Spinal cord (tissue), 10 donors: ENCODE results near the gene FHOD3. TPM values are rescaled to one million over a fixed set of nuclear protein-coding genes. Genes with fewer than 3 reads are reported as not detected.

Source experiments
- DNase-seq, 6 donors: peaks; one replicate each; pipeline versions ENCODE4 v3.0.0 to v3.0.0-alpha.2; 2013 to 2015; ENCODE audit warnings: low spot score in 6 of 6, low read depth in 4 of 6
- H3K27ac ChIP-seq: one replicate; pipeline ENCODE4 v1.5.1; 2013; ENCODE audit warnings: low read depth, low read length, control low read depth
- H3K27me3 ChIP-seq: one replicate; pipeline ENCODE4 v1.6.1; 2013; ENCODE audit warnings: low read length; ENCODE audit not compliant: control insufficient read depth, insufficient read depth
- H3K36me3 ChIP-seq: one replicate; pipeline ENCODE4 v1.6.1; 2013; ENCODE audit warnings: low read length; ENCODE audit not compliant: control insufficient read depth, insufficient read depth
- H3K4me1 ChIP-seq: one replicate; pipeline ENCODE4 v1.6.1; 2013; ENCODE audit warnings: low read length; ENCODE audit not compliant: control insufficient read depth, insufficient read depth
- H3K4me3 ChIP-seq: one replicate; pipeline ENCODE4 v1.5.1; 2013; ENCODE audit warnings: low read depth, low read length, control low read depth
- H3K9me3 ChIP-seq: one replicate; pipeline ENCODE4 v1.6.1; 2013; ENCODE audit warnings: low read length; ENCODE audit not compliant: control insufficient read depth, insufficient read depth
- WGBS: methylation state at CpG from one replicate; pipeline ENCODE4 v1.1.5; 2013; ENCODE audit warnings: missing lambda C conversion rate; ENCODE audit not compliant: insufficient coverage; 5-methylcytosine and 5-hydroxymethylcytosine counted together
- polyA plus RNA-seq, 2 donors: library from polyadenylated mRNA; unstranded; fragments of 120-200 nt; gene quantifications; one replicate each; pipeline ENCODE4 v1.2.1, GENCODE V29; 2013; ENCODE audit not compliant: insufficient read length in 2 of 2
- total RNA-seq, 2 donors: library from RNA; depleted of rRNA in 1 of 2; stranded (reverse); fragments of 120-200 nt in 1 of 2; fragments of >200 nt in 1 of 2; gene quantifications; one replicate each; pipeline versions ENCODE4 v1.2.3 to v1.2.4, GENCODE V29; 2013 to 2014
- donor health status: healthy.

Gene FHOD3
- total and polyA plus RNA-seq, 4 donors, result 30.0 to 53.4 (median 52.1) TPM

- Histone ChIP-seq H3K4me3 (no peak overlapping the region), H3K4me1 (peaks cover 3% of the 10 kb centered on the region), H3K27ac (no peak overlapping the region), H3K27me3 (no peaks in the 10 kb centered on the region), H3K9me3 (no peaks in the 10 kb centered on the region), H3K36me3 (no peaks in the 10 kb centered on the region)
- peak in 1 of 6 donors; percentile 54 for DNase-seq
- WGBS, result 67% methylated on average over 3 of the region's 4 CpGs
Observed at GRCh38 chr18:36337679-36338402, 40.3 kb downstream of the FHOD3 start.

- 51% methylated on average over 7 of the region's 8 CpGs for WGBS
- Histone ChIP-seq H3K27me3 (no peaks in the 10 kb centered on the region), H3K36me3 (no peaks in the 10 kb centered on the region), H3K27ac (no peak overlapping the region), H3K4me1 (peaks cover 3% of the 10 kb centered on the region), H3K4me3 (no peak overlapping the region), H3K9me3 (no peaks in the 10 kb centered on the region)
- DNase-seq, result no peak
Observed at GRCh38 chr18:36338403-36338933, 41.0 kb downstream of the FHOD3 start.

- no peak overlapping the region for H3K27ac ChIP-seq
- H3K4me1 ChIP-seq, result peaks cover 3% of the 10 kb centered on the region
- no peaks in the 10 kb centered on the region for H3K27me3 ChIP-seq
- H3K4me3 ChIP-seq, result no peak overlapping the region
- WGBS, result 70% methylated on average over 2 of the region's 4 CpGs
- DNase-seq, result peak in 3 of 6 donors; percentile 4 to 44 (median 32)
- no peaks in the 10 kb centered on the region for H3K36me3 ChIP-seq
- no peaks in the 10 kb centered on the region for H3K9me3 ChIP-seq
Observed at GRCh38 chr18:36340246-36340645, 42.7 kb downstream of the FHOD3 start.

GRCh38 chr18:36341944-36342343, 44.4 kb downstream of the FHOD3 start:
- Histone ChIP-seq H3K27me3 (no peaks in the 10 kb centered on the region), H3K36me3 (no peaks in the 10 kb centered on the region), H3K4me3 (no peak overlapping the region), H3K9me3 (no peaks in the 10 kb centered on the region), H3K4me1 (peaks cover 3% of the 10 kb centered on the region), H3K27ac (no peak overlapping the region)
- DNase-seq, result no peak

- Histone ChIP-seq H3K4me3 (no peak overlapping the region), H3K27ac (no peak overlapping the region), H3K9me3 (no peaks in the 10 kb centered on the region), H3K4me1 (no peaks in the 10 kb centered on the region), H3K27me3 (no peaks in the 10 kb centered on the region), H3K36me3 (no peaks in the 10 kb centered on the region)
- WGBS, result 61% methylated on average over 3 of the region's 3 CpGs
- no peak for DNase-seq
Observed at GRCh38 chr18:36348331-36348730, 50.8 kb downstream of the FHOD3 start.

GRCh38 chr18:36348971-36349417, 51.5 kb downstream of the FHOD3 start:
- no peaks in the 10 kb centered on the region for H3K27me3 ChIP-seq
- no peak for DNase-seq
- no peak overlapping the region for H3K27ac ChIP-seq
- WGBS, result 93% methylated on average over 6 of the region's 6 CpGs
- H3K4me3 ChIP-seq, result no peak overlapping the region
- no peaks in the 10 kb centered on the region for H3K9me3 ChIP-seq
- no peaks in the 10 kb centered on the region for H3K36me3 ChIP-seq
- no peaks in the 10 kb centered on the region for H3K4me1 ChIP-seq

GRCh38 chr18:36349552-36349951, 52.0 kb downstream of the FHOD3 start:
- DNase-seq, result no peak
- WGBS, result no CpG with 5 or more reads among the region's 6 CpGs

GRCh38 chr18:36350251-36350651, 52.7 kb downstream of the FHOD3 start:
- Histone ChIP-seq H3K27ac (no peak overlapping the region), H3K4me1 (no peaks in the 10 kb centered on the region), H3K4me3 (no peak overlapping the region), H3K36me3 (no peaks in the 10 kb centered on the region), H3K9me3 (no peaks in the 10 kb centered on the region), H3K27me3 (no peaks in the 10 kb centered on the region)
- DNase-seq, result no peak
- WGBS, result 71% methylated on average over 3 of the region's 3 CpGs

More at GRCh38 chr18:36349552-36349951, 52.0 kb downstream of the FHOD3 start:
- H3K27ac ChIP-seq, result no peak overlapping the region
- no peaks in the 10 kb centered on the region for H3K27me3 ChIP-seq
- H3K36me3 ChIP-seq, result no peaks in the 10 kb centered on the region
- no peaks in the 10 kb centered on the region for H3K4me1 ChIP-seq
- no peak overlapping the region for H3K4me3 ChIP-seq
- no peaks in the 10 kb centered on the region for H3K9me3 ChIP-seq

- DNase-seq, result no peak
- Histone ChIP-seq H3K27ac (no peak overlapping the region), H3K36me3 (no peaks in the 10 kb centered on the region), H3K4me1 (no peaks in the 10 kb centered on the region), H3K27me3 (no peaks in the 10 kb centered on the region), H3K9me3 (no peaks in the 10 kb centered on the region), H3K4me3 (no peak overlapping the region)
- WGBS, result 53% methylated on average over 6 of the region's 9 CpGs
Observed at GRCh38 chr18:36350839-36351469, 53.4 kb downstream of the FHOD3 start.

- no peak overlapping the region for H3K4me3 ChIP-seq
- no peaks in the 10 kb centered on the region for H3K4me1 ChIP-seq
- H3K9me3 ChIP-seq, result no peaks in the 10 kb centered on the region
- H3K27me3 ChIP-seq, result no peaks in the 10 kb centered on the region
- H3K27ac ChIP-seq, result no peak overlapping the region
- H3K36me3 ChIP-seq, result no peaks in the 10 kb centered on the region
- WGBS, result 54% methylated on average over 2 of the region's 3 CpGs
- peak in 2 of 6 donors; percentile 74 to 80 for DNase-seq
Observed at GRCh38 chr18:36352384-36352783, 54.9 kb downstream of the FHOD3 start.
